GM12878 (cell line): ENCODE measurements around the gene DCLK2. TPM values are rescaled to one million over a fixed set of nuclear protein-coding genes. Genes with fewer than 3 reads are reported as not detected.

Experiments used
- ATAC-seq: fragments of 200-7000 bp; cut with Tn5 transposase; 3 replicates; pipeline ENCODE4 v1.9.1; 2020; ENCODE audit warnings: mild to moderate bottlenecking, moderate library complexity
- BruUV-seq: library from RNA; stranded (reverse); fragments of 400-500 nt; replicated peaks from 2 replicates; lab custom pipeline; 2021; lab: Mats Ljungman, UMichigan
- CTCF ChIA-PET: fragments of 300-600 bp; sonication (Branson Sonifier 250); formaldehyde crosslinking; extraction: SDS; loops from one replicate; lab custom pipeline; 2021; ENCODE audit warnings: inconsistent platforms; lab: Yijun Ruan, JAX
- POLR2A ChIA-PET: fragments of 350-600 bp; formaldehyde crosslinking; extraction: SDS; loops from one replicate; lab custom pipeline; 2021; ENCODE audit warnings: inconsistent platforms; lab: Charles Lee
- RAD21 ChIA-PET: fragments of 300-600 bp; sonication (Branson Sonifier 250); formaldehyde crosslinking; loops from one replicate; lab custom pipeline; 2023; ENCODE audit warnings: antibody characterized with exemption; ENCODE audit not compliant: unreplicated experiment; lab: Charles Lee
- SMC1A ChIA-PET: fragments of 300-600 bp; sonication (Branson Sonifier 250); formaldehyde crosslinking; loops from one replicate; lab custom pipeline; 2023; ENCODE audit not compliant: unreplicated experiment, uncharacterized antibody; lab: Charles Lee
- DNase-seq: peaks from one replicate; pipeline ENCODE4 v3.0.0-alpha.2; 2011; ENCODE audit warnings: low read depth, low spot score
- FAIRE-seq: peaks from 3 replicates; lab custom pipeline; 2011; peaks lifted over from hg19 to GRCh38; lab: Jason Lieb, UNC
- H2AFZ ChIP-seq: 2 replicates; pipeline ENCODE4 v1.6.0; 2011; ENCODE audit warnings: low read depth, low read length, control low read depth; ENCODE audit not compliant: control insufficient read depth
- H3K27ac ChIP-seq: 2 replicates; pipeline ENCODE4 v1.5.1; 2011; ENCODE audit warnings: control low read depth; ENCODE audit not compliant: control insufficient read depth, insufficient read depth
- H3K27me3 ChIP-seq, 2 experiments: replicated peaks in 1 of 2; 2 replicates each; pipeline versions ENCODE4 v1.6.0 to v1.6.1; 2011; ENCODE audit warnings: low read length in 1 of 2; ENCODE audit not compliant: control insufficient read depth in 2 of 2, insufficient read depth in 2 of 2
- H3K36me3 ChIP-seq, 2 experiments: 2 replicates each; pipeline ENCODE4 v1.5.1; 2011; ENCODE audit warnings: low read length in 1 of 2; ENCODE audit not compliant: control insufficient read depth in 2 of 2, insufficient read depth in 2 of 2
- H3K4me1 ChIP-seq: 2 replicates; pipeline ENCODE4 v1.6.1; 2011; ENCODE audit warnings: mild to moderate bottlenecking, low read length, moderate library complexity, mixed read lengths; ENCODE audit not compliant: control insufficient read depth, insufficient read depth
- H3K4me2 ChIP-seq: 2 replicates; pipeline ENCODE4 v1.6.0; 2011; ENCODE audit warnings: control low read depth; ENCODE audit not compliant: control insufficient read depth, insufficient read depth
- H3K4me3 ChIP-seq: fragments of 200-600 bp; sonication (generic); 2 replicates; pipeline ENCODE4 v1.5.1; 2016
- H3K79me2 ChIP-seq: 2 replicates; pipeline ENCODE4 v1.6.0; 2011; ENCODE audit warnings: low read length; ENCODE audit not compliant: control insufficient read depth, insufficient read depth
- H3K9ac ChIP-seq: 2 replicates; pipeline ENCODE4 v1.8.0; 2011; ENCODE audit warnings: low read length, control low read depth, mixed read lengths; ENCODE audit not compliant: control insufficient read depth, insufficient read depth
- H3K9me3 ChIP-seq: replicated peaks from 3 replicates; pipeline ENCODE4 v1.5.1; 2011; ENCODE audit warnings: mild to moderate bottlenecking, low read length; ENCODE audit not compliant: control insufficient read depth, insufficient read depth
- H4K20me1 ChIP-seq: 2 replicates; pipeline ENCODE4 v1.6.0; 2011; ENCODE audit not compliant: control insufficient read depth, insufficient read depth
- CBX3 ChIP-seq: fragments of 200-600 bp; sonication (generic); IDR thresholded peaks from 2 replicates; pipeline ENCODE4 v1.6.1; 2016; ENCODE audit warnings: low read depth, borderline replicate concordance
- CHD4 ChIP-seq: fragments of 200-600 bp; sonication (generic); IDR thresholded peaks from 2 replicates; pipeline ENCODE4 v1.6.1; 2016; ENCODE audit warnings: mild to moderate bottlenecking
- CUX1 ChIP-seq: IDR thresholded peaks from 2 replicates; pipeline ENCODE4 v1.6.1; 2012; ENCODE audit warnings: improper control_type of control experiment, low read depth, low read length; ENCODE audit not compliant: insufficient replicate concordance
- FOXK2 ChIP-seq: fragments of 450-650 bp; IDR thresholded peaks from 2 replicates; pipeline ENCODE4 v1.6.1; 2017; ENCODE audit warnings: mild to moderate bottlenecking, moderate library complexity
- MEF2B ChIP-seq: fragments of 450-650 bp; IDR thresholded peaks from 2 replicates; pipeline ENCODE4 v1.6.1; 2018; ENCODE audit warnings: mild to moderate bottlenecking, moderate library complexity; ENCODE audit not compliant: partially characterized antibody, poor library complexity, severe bottlenecking
- MLLT1 ChIP-seq: fragments of 450-650 bp; IDR thresholded peaks from 2 replicates; pipeline ENCODE4 v1.6.1; 2016; ENCODE audit warnings: mild to moderate bottlenecking
- NBN ChIP-seq: fragments of 450-650 bp; IDR thresholded peaks from 2 replicates; pipeline ENCODE4 v1.6.1; 2016
- NKRF ChIP-seq: fragments of 450-650 bp; conservative IDR thresholded peaks from 2 replicates; pipeline ENCODE4 v1.6.1; 2017; ENCODE audit warnings: mild to moderate bottlenecking, moderate library complexity
- PKNOX1 ChIP-seq: fragments of 450-650 bp; IDR thresholded peaks from 2 replicates; pipeline ENCODE4 v1.6.1; 2016; ENCODE audit warnings: mild to moderate bottlenecking
- RAD21 ChIP-seq: IDR thresholded peaks from 2 replicates; pipeline ENCODE4 v1.6.1; 2011; ENCODE audit warnings: mild to moderate bottlenecking, low read depth, low read length, moderate library complexity; ENCODE audit not compliant: insufficient read depth
- SPI1 ChIP-seq: IDR thresholded peaks from 2 replicates; pipeline ENCODE4 v1.6.1; 2011; ENCODE audit warnings: low read depth, mild to moderate bottlenecking, low read length, moderate library complexity, borderline replicate concordance; ENCODE audit not compliant: insufficient read depth
- TCF12 ChIP-seq: IDR thresholded peaks from 2 replicates; pipeline ENCODE4 v1.6.1; 2011; ENCODE audit warnings: low read depth, mild to moderate bottlenecking, low read length
- whole genome bisulfite sequencing: methylation state at CpG from one replicate; pipeline ENCODE4 v1.1.6; 2016; ENCODE audit warnings: low lambda C conversion rate; ENCODE audit not compliant: insufficient replicate concordance, insufficient coverage; ENCODE audit errors: missing lambda C conversion rate; 5-methylcytosine and 5-hydroxymethylcytosine counted together
- in situ Hi-C: fragments of 300-500 bp; cut with MboI; formaldehyde crosslinking; loops from 9 replicates; pipeline ENCODE4 v1.14.3; 2018; ENCODE audit warnings: mixed read lengths
- intact Hi-C: fragments of 100-400 bp; cut with micrococcal nuclease; formaldehyde crosslinking; loops from one replicate; pipeline ENCODE4 v1.14.2; 2022; ENCODE audit not compliant: unreplicated experiment
- polyA plus RNA-seq, 11 experiments: library from polyadenylated mRNA; depleted of rRNA in 4 of 11; unstranded in 6 of 11; stranded (reverse) in 5 of 11; fragments of >200 nt; fragmentation: Nextera tagmentation in 4 of 11; fragmentation: Illumina TruSeq in 1 of 11; extraction: Ambion mirVana in 4 of 11; extraction: Trizol in 1 of 11; gene quantifications; 1 replicate in 1 of 11; 2 replicates in 10 of 11; pipeline versions ENCODE4 v1.2.1 to v1.2.3, GENCODE V29; 2011 to 2016; ENCODE audit warnings: inconsistent platforms in 2 of 11, missing spikeins in 2 of 11, low read depth in 1 of 11
- total RNA-seq, 4 experiments: library from RNA; depleted of rRNA in 3 of 4; stranded (reverse); fragments of >200 nt in 3 of 4; fragmentation: Illumina TruSeq in 1 of 4; extraction: Trizol in 1 of 4; gene quantifications; 2 replicates each; pipeline versions ENCODE4 v1.2.1 to v1.2.3, GENCODE V29; 2013 to 2021

The DCLK2 gene
- total and polyA plus RNA-seq, 10 of the 15 experiments (the other 5 are each of a cell fraction or from before 2014, with no cell fraction given) = not detected

- TF ChIP-seq CBX3 = no peak
- no peak for TF ChIP-seq MEF2B
- TF ChIP-seq CUX1 = no peak
- TF ChIP-seq FOXK2 = no peak
These were observed 159.0 kb downstream of the DCLK2 start (continued) for GRCh38 chr4:150237110-150237872.

GRCh38 chr4:150238591-150238990 is 160.3 kb downstream of the DCLK2 start:
- Histone ChIP-seq H3K4me2 (no peak overlapping the region), H2AFZ (no peak overlapping the region), H3K27me3 (no peaks in the 10 kb centered on the region; a peak in 1 of 4 replicates), H3K27ac (no peak overlapping the region), H3K4me3 (no peak overlapping the region), H3K9me3 (no peaks in the 10 kb centered on the region), H4K20me1 (no peaks in the 10 kb centered on the region), H3K36me3 (no peaks in the 10 kb centered on the region), H3K79me2 (no peaks in the 10 kb centered on the region), H3K4me1 (no peaks in the 10 kb centered on the region), H3K9ac (no peak overlapping the region)
- ATAC-seq (no peak), DNase-seq (no peak), FAIRE-seq (no peak)
- ChIA-PET SMC1A (no interaction called here), RAD21 (no interaction called here), POLR2A (no interaction called here), CTCF (no interaction called here)
- BruUV-seq = no TSS peak
- WGBS = 41% methylated on average over 1 of the region's 1 CpG
- in situ Hi-C loops (no loop called here), intact Hi-C loops (no loop called here)
- no peak for TF ChIP-seq MLLT1
- TF ChIP-seq PKNOX1 = no peak
- no peak for TF ChIP-seq CHD4
- TF ChIP-seq SPI1 = no peak
- TF ChIP-seq TCF12 = no peak
- no peak for TF ChIP-seq RAD21
- no peak for TF ChIP-seq NKRF
- TF ChIP-seq NBN = no peak
